IMR-90 (cell line): ENCODE data around the gene RGS10. TPM values are rescaled to one million over a fixed set of nuclear protein-coding genes. Genes with fewer than 3 reads are reported as not detected.
"Not testable (repeated sequence)": the region's sequence is repeated elsewhere in the genome, so short reads cannot be mapped to it uniquely, and the experiment has no call there.

Source experiments
- ATAC-seq: fragments of 200-7000 bp; cut with Tn5 transposase; 2 replicates; pipeline ENCODE4 v1.9.1; 2020; ENCODE audit warnings: low read depth, mild to moderate bottlenecking, moderate library complexity
- BruUV-seq: library from RNA; stranded (reverse); fragments of 400-500 nt; replicated peaks from 2 replicates; lab custom pipeline; 2021; lab: Mats Ljungman, UMichigan
- CTCF ChIA-PET: fragments of 300-600 bp; formaldehyde crosslinking; extraction: SDS; loops from one replicate; lab custom pipeline; 2021; ENCODE audit warnings: antibody characterized with exemption; lab: Yijun Ruan, JAX
- POLR2A ChIA-PET: fragments of 300-600 bp; sonication (Branson Sonifier 250); formaldehyde crosslinking; loops from one replicate; lab custom pipeline; 2022; ENCODE audit warnings: antibody characterized with exemption; ENCODE audit not compliant: unreplicated experiment; lab: Charles Lee
- DNase-seq: peaks from one replicate; pipeline ENCODE4 v3.0.0; 2013
- H2AFZ ChIP-seq: replicated peaks from 2 replicates; pipeline ENCODE3; 2013; ENCODE audit warnings: low read length, mild to moderate bottlenecking; ENCODE audit not compliant: poor library complexity
- H2AK5ac ChIP-seq: 2 replicates; pipeline ENCODE4 v1.6.1; 2013; ENCODE audit warnings: low read depth, low read length, inconsistent platforms
- H2AK9ac ChIP-seq: replicated peaks from 2 replicates; pipeline ENCODE3; 2013; ENCODE audit warnings: mild to moderate bottlenecking, low read depth, low read length, moderate library complexity; ENCODE audit not compliant: poor library complexity
- H2BK120ac ChIP-seq: 2 replicates; pipeline ENCODE4 v1.6.1; 2013; ENCODE audit warnings: low read depth, low read length, inconsistent platforms
- H2BK15ac ChIP-seq: 3 replicates; pipeline ENCODE4 v1.6.1; 2013; ENCODE audit warnings: low read depth, low read length, inconsistent platforms
- H2BK20ac ChIP-seq: 2 replicates; pipeline ENCODE4 v1.6.1; 2013; ENCODE audit warnings: low read depth, mild to moderate bottlenecking, inconsistent platforms, low read length, moderate library complexity
- H2BK5ac ChIP-seq: 2 replicates; pipeline ENCODE4 v1.6.1; 2013; ENCODE audit warnings: mild to moderate bottlenecking, low read depth, low read length, inconsistent platforms; ENCODE audit not compliant: poor library complexity, severe bottlenecking
- H3K14ac ChIP-seq: replicated peaks from 2 replicates; pipeline ENCODE4 v1.6.1; 2013; ENCODE audit warnings: low read depth, low read length, inconsistent platforms
- H3K18ac ChIP-seq: 2 replicates; pipeline ENCODE4 v1.6.1; 2013; ENCODE audit warnings: low read depth, low read length, control low read depth
- H3K23ac ChIP-seq: 2 replicates; pipeline ENCODE4 v1.6.1; 2013; ENCODE audit warnings: low read depth, low read length, inconsistent platforms
- H3K27ac ChIP-seq: 2 replicates; pipeline ENCODE4 v1.5.1; 2013; ENCODE audit warnings: mild to moderate bottlenecking, control low read depth, low read length; ENCODE audit not compliant: insufficient read depth
- H3K27me3 ChIP-seq: 2 replicates; pipeline ENCODE4 v1.6.1; 2013; ENCODE audit warnings: low read length; ENCODE audit not compliant: control insufficient read depth, insufficient read depth
- H3K36me3 ChIP-seq: 2 replicates; pipeline ENCODE4 v1.6.1; 2013; ENCODE audit warnings: low read length, mixed read lengths; ENCODE audit not compliant: control insufficient read depth, insufficient read depth
- H3K4ac ChIP-seq: 2 replicates; pipeline ENCODE4 v1.6.1; 2013; ENCODE audit warnings: low read depth, low read length, inconsistent platforms
- H3K4me1 ChIP-seq: 2 replicates; pipeline ENCODE4 v1.6.1; 2013; ENCODE audit warnings: low read length, mixed read lengths; ENCODE audit not compliant: control insufficient read depth, insufficient read depth
- H3K4me2 ChIP-seq: 2 replicates; pipeline ENCODE4 v1.6.1; 2013; ENCODE audit warnings: low read depth, mild to moderate bottlenecking, control low read depth, low read length, moderate library complexity
- H3K4me3 ChIP-seq: 2 replicates; pipeline ENCODE4 v1.5.1; 2013; ENCODE audit warnings: low read depth, mild to moderate bottlenecking, control low read depth, low read length, moderate library complexity; ENCODE audit not compliant: insufficient read depth
- H3K56ac ChIP-seq: 2 replicates; pipeline ENCODE4 v1.6.1; 2013; ENCODE audit warnings: low read length, inconsistent platforms; ENCODE audit not compliant: insufficient read depth; ENCODE audit errors: extremely low read depth
- H3K79me1 ChIP-seq, 2 experiments: 2 replicates each; pipeline ENCODE4 v1.6.1; 2013; ENCODE audit warnings: low read length in 2 of 2, inconsistent platforms in 1 of 2, low read depth in 1 of 2
- H3K9ac ChIP-seq: 2 replicates; pipeline ENCODE4 v1.6.1; 2013; ENCODE audit warnings: low read depth, low read length, control low read depth
- H3K9me1 ChIP-seq: 2 replicates; pipeline ENCODE4 v1.6.1; 2013; ENCODE audit warnings: low read length, inconsistent platforms; ENCODE audit not compliant: insufficient read depth
- H3K9me3 ChIP-seq: 2 replicates; pipeline ENCODE4 v1.6.1; 2013; ENCODE audit warnings: low read length; ENCODE audit not compliant: control insufficient read depth, insufficient read depth
- H4K20me1 ChIP-seq: 2 replicates; pipeline ENCODE4 v1.6.1; 2013; ENCODE audit warnings: low read length, inconsistent platforms; ENCODE audit not compliant: insufficient read depth
- H4K5ac ChIP-seq: 2 replicates; pipeline ENCODE4 v1.6.1; 2013; ENCODE audit warnings: mild to moderate bottlenecking, low read depth, low read length, control low read depth
- H4K8ac ChIP-seq, 2 experiments: 2 replicates each; pipeline ENCODE4 v1.6.1; 2013; ENCODE audit warnings: low read depth in 2 of 2, low read length in 2 of 2, control low read depth in 1 of 2, inconsistent platforms in 1 of 2
- H4K91ac ChIP-seq: 2 replicates; pipeline ENCODE4 v1.6.1; 2013; ENCODE audit warnings: low read depth, low read length, inconsistent platforms; ENCODE audit not compliant: insufficient read depth
- BHLHE40 ChIP-seq: fragments of 150-350 bp; IDR thresholded peaks from 2 replicates; pipeline ENCODE4 v1.6.1; 2016; ENCODE audit warnings: mild to moderate bottlenecking, low read depth, low read length
- MXI1 ChIP-seq: IDR thresholded peaks from 2 replicates; pipeline ENCODE4 v1.6.1; 2012; ENCODE audit warnings: low read depth, mild to moderate bottlenecking, low read length, moderate library complexity, borderline replicate concordance
- USF2 ChIP-seq: fragments of 150-350 bp; IDR thresholded peaks from 2 replicates; pipeline ENCODE4 v1.6.1; 2017; ENCODE audit warnings: mild to moderate bottlenecking, antibody characterized with exemption, low read length, low read depth
- WGBS, 2 experiments: methylation state at CpG; one replicate each; pipeline versions ENCODE4 v1.1.5 to v1.1.7; 2013; ENCODE audit warnings: missing lambda C conversion rate in 2 of 2; ENCODE audit not compliant: insufficient read length in 1 of 2; ENCODE audit errors: extremely low coverage in 2 of 2; 5-methylcytosine and 5-hydroxymethylcytosine counted together
- dilution Hi-C: fragments of 300-500 bp; cut with HindIII; formaldehyde crosslinking; loops from one replicate; pipeline ENCODE4 v1.14.3; 2018; ENCODE audit warnings: low sequenced_read_pairs; ENCODE audit not compliant: unreplicated experiment
- in situ Hi-C: fragments of 300-500 bp; cut with MboI; formaldehyde crosslinking; loops from 3 replicates; pipeline ENCODE4 v1.14.3; 2019; ENCODE audit warnings: low sequenced_read_pairs, inconsistent platforms, mixed read lengths
- intact Hi-C: fragments of 100-400 bp; cut with micrococcal nuclease; formaldehyde crosslinking; loops from 2 replicates; pipeline ENCODE4 v1.10.0; 2022
- polyA plus RNA-seq, 3 experiments: library from polyadenylated mRNA; depleted of rRNA; stranded (reverse); fragments of >200 nt; gene quantifications; 2 replicates each; pipeline ENCODE4 v1.2.3, GENCODE V29; 2012; ENCODE audit warnings: low replicate concordance in 1 of 3
- total RNA-seq: library from RNA; depleted of rRNA; stranded (reverse); fragments of >200 nt; gene quantifications from 2 replicates; pipeline ENCODE4 v1.2.3, GENCODE V29; 2012

RGS10 gene
- total and polyA plus RNA-seq, 2 of the 4 experiments (the other 2 are of a cell fraction), result 35.3 to 89.7 TPM

DNA sequence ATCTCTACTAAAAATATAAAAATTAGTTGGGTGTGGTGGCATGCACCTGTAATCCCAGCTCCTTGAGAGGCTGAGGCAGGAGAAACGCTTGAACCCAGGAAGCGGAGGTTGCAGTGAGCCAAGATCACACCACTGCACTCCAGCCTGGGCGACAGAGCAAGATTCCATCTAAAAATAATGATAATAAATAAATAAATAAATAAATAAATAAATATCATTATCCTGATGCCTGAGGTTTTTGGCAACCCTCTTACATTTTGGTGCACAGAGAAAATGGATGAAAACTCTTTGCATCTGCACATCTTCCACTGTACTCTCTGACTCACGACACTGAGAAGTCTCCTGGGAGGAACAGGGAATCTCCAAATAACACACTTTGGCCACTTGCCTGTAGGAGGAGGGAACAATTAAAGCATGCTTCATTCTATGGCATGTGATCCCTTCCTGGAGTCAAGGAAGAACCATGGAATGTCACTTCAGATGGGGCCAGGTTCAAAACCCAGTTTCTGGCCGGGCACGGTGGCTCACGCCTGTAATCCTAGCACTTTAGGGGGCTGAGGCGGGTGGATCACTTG lies 13.8 kb downstream of the RGS10 start:
- H3K27me3 ChIP-seq, H3K56ac ChIP-seq, BruUV-seq, H3K9ac ChIP-seq, H3K14ac ChIP-seq, H3K4ac ChIP-seq, POLR2A ChIA-PET, H2AK5ac ChIP-seq, H3K4me2 ChIP-seq, H4K5ac ChIP-seq, H3K9me3 ChIP-seq, H3K4me3 ChIP-seq, H3K23ac ChIP-seq, H2BK120ac ChIP-seq, H2BK5ac ChIP-seq, intact Hi-C loops, H4K91ac ChIP-seq, H2AFZ ChIP-seq, H2BK15ac ChIP-seq, in situ Hi-C loops, H2BK20ac ChIP-seq, H3K27ac ChIP-seq, CTCF ChIA-PET, H3K18ac ChIP-seq, H4K8ac ChIP-seq, dilution Hi-C loops: not testable (repeated sequence)
- H3K4me1 ChIP-seq, result peaks cover 34% of the 10 kb centered on the region
- peaks cover 40 to 87% of the 10 kb centered on the region in 2 experiments for H3K79me1 ChIP-seq
- peaks cover 20% of the 10 kb centered on the region for H3K36me3 ChIP-seq
- H4K20me1 ChIP-seq, result peaks cover 39% of the 10 kb centered on the region; the same call in 1 of the 2 replicates
- peaks cover 44% of the 10 kb centered on the region for H3K9me1 ChIP-seq
- DNase-seq, result peak; percentile 93
- peak; percentile 61 for ATAC-seq
- no CpG with 5 or more reads among the region's 8 CpGs for WGBS, 2 experiments
- peak; percentile 47; the same call in 1 of the 2 replicates for TF ChIP-seq BHLHE40
- TF ChIP-seq MXI1, result peak; percentile 42; the same call in 1 of the 2 replicates
- TF ChIP-seq USF2, result peak; percentile 49; the same call in 1 of the 2 replicates
- H2AK9ac ChIP-seq, result peak overlapping the region; percentile 11
